Activated naive CD4-positive, alpha-beta T cell treated with anti-CD3 and anti-CD28 coated beads, Interleukin-2, amount 10 ng/mL, durations not matched to agents 7 days and 5 days (primary cell): ENCODE measurements around the gene HSPA9.

Source experiments
- CTCF ChIA-PET: fragments of 350-600 bp; sonication (Branson Sonifier 250); formaldehyde crosslinking; loops from one replicate; lab custom pipeline; 2021; ENCODE audit warnings: antibody characterized with exemption; lab: Charles Lee
- DNase-seq: peaks from one replicate; pipeline ENCODE4 v3.0.0-alpha.2; 2020
- H3K27ac Mint-ChIP-seq: one replicate; pipeline ENCODE4 v1.8.0; 2021; ENCODE audit warnings: mild to moderate bottlenecking, moderate library complexity, mixed read lengths
- H3K27me3 Mint-ChIP-seq: one replicate; pipeline ENCODE4 v1.8.0; 2021; ENCODE audit warnings: mild to moderate bottlenecking, mixed read lengths
- H3K36me3 Mint-ChIP-seq: one replicate; pipeline ENCODE4 v1.8.0; 2021; ENCODE audit warnings: mixed read lengths
- H3K4me1 Mint-ChIP-seq: one replicate; pipeline ENCODE4 v1.8.0; 2021; ENCODE audit warnings: mixed read lengths
- H3K4me3 Mint-ChIP-seq: one replicate; pipeline ENCODE4 v1.8.0; 2021; ENCODE audit warnings: mild to moderate bottlenecking, moderate library complexity, mixed read lengths
- H3K9me3 Mint-ChIP-seq: one replicate; pipeline ENCODE4 v1.8.0; 2021; ENCODE audit warnings: mixed read lengths

Gene HSPA9

GRCh38 chr5:138603249-138603920, 28.2 kb upstream of the HSPA9 start:
- CTCF ChIA-PET: interaction anchor here (0.8 to 1.2 kb wide), 3 partner anchors 10 to 43 kb away, joined by 3 to 4 read pairs (median 3); no protein-coding TSS in a partner anchor
- Mint-ChIP-seq H3K4me1 (no peaks in the 10 kb centered on the region), H3K4me3 (no peak overlapping the region), H3K27me3 (peaks cover 72% of the 10 kb centered on the region), H3K36me3 (no peaks in the 10 kb centered on the region), H3K27ac (no peak overlapping the region), H3K9me3 (no peaks in the 10 kb centered on the region)
- DNase-seq: no peak

GRCh38 chr5:138602371-138603000, 27.3 kb upstream of the HSPA9 start:
- CTCF ChIA-PET: interaction anchor here (0.9 to 1.2 kb wide), 2 partner anchors 9 to 23 kb away, joined by 3 to 4 read pairs; no protein-coding TSS in a partner anchor
- Mint-ChIP-seq H3K4me3 (no peak overlapping the region), H3K27ac (no peak overlapping the region), H3K36me3 (no peaks in the 10 kb centered on the region), H3K27me3 (peaks cover 81% of the 10 kb centered on the region), H3K4me1 (no peaks in the 10 kb centered on the region), H3K9me3 (no peaks in the 10 kb centered on the region)
- no peak for DNase-seq

- CTCF ChIA-PET: no interaction called here
- no peak for DNase-seq
- Mint-ChIP-seq H3K36me3 (no peaks in the 10 kb centered on the region), H3K4me1 (no peaks in the 10 kb centered on the region), H3K27ac (no peak overlapping the region), H3K27me3 (peaks cover 89% of the 10 kb centered on the region), H3K4me3 (no peak overlapping the region), H3K9me3 (no peaks in the 10 kb centered on the region)
Observed at GRCh38 chr5:138601444-138601843, 26.2 kb upstream of the HSPA9 start.

GRCh38 chr5:138600446-138600845, 25.2 kb upstream of the HSPA9 start:
- DNase-seq: no peak
- Mint-ChIP-seq H3K27me3 (peaks cover 91% of the 10 kb centered on the region), H3K36me3 (no peaks in the 10 kb centered on the region), H3K9me3 (no peaks in the 10 kb centered on the region), H3K4me1 (no peaks in the 10 kb centered on the region), H3K27ac (no peak overlapping the region), H3K4me3 (no peak overlapping the region)
- CTCF ChIA-PET: no interaction called here

- no peak for DNase-seq
Observed at GRCh38 chr5:138597661-138598400, 22.6 kb upstream of the HSPA9 start.

GRCh38 chr5:138596105-138596881, 21.1 kb upstream of the HSPA9 start:
- H3K4me1 Mint-ChIP-seq: no peaks in the 10 kb centered on the region
- H3K4me3 Mint-ChIP-seq: no peak overlapping the region
- CTCF ChIA-PET: interaction anchor here (1.1 to 1.8 kb wide), 3 partner anchors 10 to 17 kb away, joined by 3 to 5 read pairs (median 3); no protein-coding TSS in a partner anchor
- H3K27ac Mint-ChIP-seq: no peak overlapping the region
- H3K9me3 Mint-ChIP-seq: no peaks in the 10 kb centered on the region
- H3K36me3 Mint-ChIP-seq: no peaks in the 10 kb centered on the region
- H3K27me3 Mint-ChIP-seq: peaks cover 66% of the 10 kb centered on the region
- no peak for DNase-seq

More at GRCh38 chr5:138597661-138598400, 22.6 kb upstream of the HSPA9 start:
- Mint-ChIP-seq H3K9me3 (no peaks in the 10 kb centered on the region), H3K36me3 (no peaks in the 10 kb centered on the region), H3K27ac (no peak overlapping the region), H3K4me1 (no peaks in the 10 kb centered on the region), H3K4me3 (no peak overlapping the region), H3K27me3 (peaks cover 79% of the 10 kb centered on the region)
- CTCF ChIA-PET: interaction anchor here (1.8 kb wide), 1 partner anchor 18 kb away, joined by 5 read pairs; no protein-coding TSS in a partner anchor

GRCh38 chr5:138595180-138595795, 20.1 kb upstream of the HSPA9 start:
- Mint-ChIP-seq H3K9me3 (no peaks in the 10 kb centered on the region), H3K4me3 (no peak overlapping the region), H3K4me1 (no peaks in the 10 kb centered on the region), H3K27ac (no peak overlapping the region), H3K27me3 (peaks cover 62% of the 10 kb centered on the region), H3K36me3 (no peaks in the 10 kb centered on the region)
- CTCF ChIA-PET: interaction anchor here (1.1 kb wide), 1 partner anchor 9 kb away, joined by 3 read pairs; no protein-coding TSS in a partner anchor
- no peak for DNase-seq

- Mint-ChIP-seq H3K4me1 (no peaks in the 10 kb centered on the region), H3K9me3 (no peaks in the 10 kb centered on the region), H3K27me3 (peaks cover 63% of the 10 kb centered on the region), H3K4me3 (no peak overlapping the region), H3K27ac (peak overlapping the region; percentile 71), H3K36me3 (no peaks in the 10 kb centered on the region)
- CTCF ChIA-PET: interaction anchor here (1.0 to 1.6 kb wide), 2 partner anchors 15 to 26 kb away, joined by 3 to 5 read pairs; no protein-coding TSS in a partner anchor
- DNase-seq: peak; percentile 23
Observed at GRCh38 chr5:138594305-138595058, 19.3 kb upstream of the HSPA9 start.

GRCh38 chr5:138588013-138588788, 13.0 kb upstream of the HSPA9 start:
- Mint-ChIP-seq H3K27me3 (peaks cover 60% of the 10 kb centered on the region), H3K27ac (no peak overlapping the region), H3K36me3 (no peaks in the 10 kb centered on the region), H3K4me1 (no peaks in the 10 kb centered on the region), H3K9me3 (no peaks in the 10 kb centered on the region), H3K4me3 (no peak overlapping the region)
- CTCF ChIA-PET: interaction anchor here (0.9 kb wide), 1 partner anchor 9 kb away, joined by 3 read pairs; no protein-coding TSS in a partner anchor
- DNase-seq: no peak

- peaks cover 50% of the 10 kb centered on the region for H3K27me3 Mint-ChIP-seq
- H3K9me3 Mint-ChIP-seq: no peaks in the 10 kb centered on the region
- no peak overlapping the region for H3K27ac Mint-ChIP-seq
- no peaks in the 10 kb centered on the region for H3K36me3 Mint-ChIP-seq
- DNase-seq: no peak
- CTCF ChIA-PET: interaction anchor here (1.0 kb wide), 1 partner anchor 11 kb away, joined by 3 read pairs; no protein-coding TSS in a partner anchor
- H3K4me3 Mint-ChIP-seq: no peak overlapping the region
- no peaks in the 10 kb centered on the region for H3K4me1 Mint-ChIP-seq
Observed at GRCh38 chr5:138585157-138585556, 10.0 kb upstream of the HSPA9 start.

- DNase-seq: no peak
- Mint-ChIP-seq H3K36me3 (no peaks in the 10 kb centered on the region), H3K27ac (no peak overlapping the region), H3K4me3 (no peak overlapping the region), H3K4me1 (peaks cover 4% of the 10 kb centered on the region), H3K27me3 (peaks cover 47% of the 10 kb centered on the region), H3K9me3 (no peaks in the 10 kb centered on the region)
- CTCF ChIA-PET: no interaction called here
Observed at GRCh38 chr5:138583984-138584637, 8.9 kb upstream of the HSPA9 start.

- H3K4me1 Mint-ChIP-seq: peaks cover 4% of the 10 kb centered on the region
- H3K36me3 Mint-ChIP-seq: no peaks in the 10 kb centered on the region
- peaks cover 42% of the 10 kb centered on the region for H3K27me3 Mint-ChIP-seq
- no peaks in the 10 kb centered on the region for H3K9me3 Mint-ChIP-seq
- DNase-seq: no peak
- CTCF ChIA-PET: no interaction called here
- no peak overlapping the region for H3K27ac Mint-ChIP-seq
- H3K4me3 Mint-ChIP-seq: no peak overlapping the region
Observed at GRCh38 chr5:138582959-138583358, 7.8 kb upstream of the HSPA9 start.
